IPS DF 6.9 (cell line): ENCODE data around the gene PPID.
A peak's percentile ranks its signal among the peaks of the same experiment; 100 is the strongest.

Experiments
- DNase-seq: peaks from one replicate; pipeline ENCODE4 v3.0.0-alpha.2; 2013; ENCODE audit warnings: low read depth, low spot score
- H3K27ac ChIP-seq: one replicate; pipeline ENCODE4 v1.5.1; 2013; ENCODE audit warnings: low read length, control low read depth
- H3K27me3 ChIP-seq: 2 replicates; pipeline ENCODE4 v1.6.1; 2013; ENCODE audit warnings: mild to moderate bottlenecking, low read length; ENCODE audit not compliant: control insufficient read depth, insufficient read depth
- H3K36me3 ChIP-seq: 2 replicates; pipeline ENCODE4 v1.6.1; 2013; ENCODE audit warnings: low read length; ENCODE audit not compliant: control insufficient read depth, insufficient read depth
- H3K4me1 ChIP-seq: 2 replicates; pipeline ENCODE4 v1.6.1; 2013; ENCODE audit warnings: low read length; ENCODE audit not compliant: control insufficient read depth, insufficient read depth
- H3K4me3 ChIP-seq: 2 replicates; pipeline ENCODE4 v1.5.1; 2013; ENCODE audit warnings: mild to moderate bottlenecking, low read length
- H3K9me3 ChIP-seq: 2 replicates; pipeline ENCODE4 v1.6.1; 2013; ENCODE audit warnings: low read length, inconsistent platforms; ENCODE audit not compliant: control insufficient read depth, insufficient read depth
- WGBS: extraction: QIAGEN DNeasy Blood & Tissue Kit; methylation state at CpG from one replicate; pipeline ENCODE4 v1.1.7; 2013; ENCODE audit warnings: mixed read lengths, missing lambda C conversion rate; ENCODE audit not compliant: insufficient read length, insufficient coverage; 5-methylcytosine and 5-hydroxymethylcytosine counted together

Gene PPID

GRCh38 chr4:158704274-158704673, 18.9 kb downstream of the PPID start:
- no CpG with 5 or more reads among the region's 4 CpGs for WGBS
- no peaks in the 10 kb centered on the region for H3K9me3 ChIP-seq
- no peak overlapping the region for H3K4me3 ChIP-seq
- no peaks in the 10 kb centered on the region for H3K4me1 ChIP-seq
- no peaks in the 10 kb centered on the region for H3K27me3 ChIP-seq
- no peak overlapping the region for H3K27ac ChIP-seq
- no peaks in the 10 kb centered on the region; the same call in 1 of the 2 replicates for H3K36me3 ChIP-seq
- no peak for DNase-seq

- no peak for DNase-seq
- no peak overlapping the region for H3K27ac ChIP-seq
- H3K4me3 ChIP-seq: no peak overlapping the region
- WGBS: no CpG with 5 or more reads among the region's 1 CpG
- H3K4me1 ChIP-seq: no peaks in the 10 kb centered on the region
- H3K27me3 ChIP-seq: no peaks in the 10 kb centered on the region
- H3K36me3 ChIP-seq: no peaks in the 10 kb centered on the region
- no peaks in the 10 kb centered on the region for H3K9me3 ChIP-seq
Measured at GRCh38 chr4:158688813-158689212, 34.4 kb downstream of the PPID start.

GRCh38 chr4:158682066-158682465, 41.1 kb downstream of the PPID start:
- H3K27ac ChIP-seq: no peak overlapping the region
- no peaks in the 10 kb centered on the region; the same call in 1 of the 2 replicates for H3K4me1 ChIP-seq
- no CpG with 5 or more reads among the region's 2 CpGs for WGBS
- H3K36me3 ChIP-seq: no peaks in the 10 kb centered on the region
- no peaks in the 10 kb centered on the region for H3K27me3 ChIP-seq
- no peak overlapping the region for H3K4me3 ChIP-seq
- H3K9me3 ChIP-seq: no peaks in the 10 kb centered on the region
- DNase-seq: no peak

DNA sequence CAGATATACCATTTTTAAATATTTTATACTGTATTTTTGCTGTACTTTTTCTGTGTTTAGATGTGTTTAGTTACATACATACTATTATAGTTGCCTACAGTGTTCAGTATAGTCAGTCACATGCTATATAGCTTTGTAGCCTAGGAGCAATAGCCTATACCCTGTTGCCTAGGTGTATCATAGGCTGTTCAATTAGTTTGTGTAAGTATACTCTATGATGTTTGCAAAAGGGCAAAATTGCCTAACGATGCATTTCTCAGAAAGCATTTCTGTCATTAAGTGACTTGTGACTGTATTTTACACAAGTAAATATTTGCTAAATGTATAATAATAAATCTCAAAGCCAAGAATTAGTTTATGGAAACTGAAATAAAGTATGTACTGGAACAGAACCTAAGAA, 41.6 kb downstream of the PPID start:
- H3K36me3 ChIP-seq: no peaks in the 10 kb centered on the region
- no CpG with 5 or more reads among the region's 1 CpG for WGBS
- H3K4me3 ChIP-seq: no peak overlapping the region
- H3K4me1 ChIP-seq: no peaks in the 10 kb centered on the region; the same call in 1 of the 2 replicates
- no peak for DNase-seq
- H3K27me3 ChIP-seq: no peaks in the 10 kb centered on the region
- H3K9me3 ChIP-seq: no peaks in the 10 kb centered on the region
- no peak overlapping the region for H3K27ac ChIP-seq

DNA sequence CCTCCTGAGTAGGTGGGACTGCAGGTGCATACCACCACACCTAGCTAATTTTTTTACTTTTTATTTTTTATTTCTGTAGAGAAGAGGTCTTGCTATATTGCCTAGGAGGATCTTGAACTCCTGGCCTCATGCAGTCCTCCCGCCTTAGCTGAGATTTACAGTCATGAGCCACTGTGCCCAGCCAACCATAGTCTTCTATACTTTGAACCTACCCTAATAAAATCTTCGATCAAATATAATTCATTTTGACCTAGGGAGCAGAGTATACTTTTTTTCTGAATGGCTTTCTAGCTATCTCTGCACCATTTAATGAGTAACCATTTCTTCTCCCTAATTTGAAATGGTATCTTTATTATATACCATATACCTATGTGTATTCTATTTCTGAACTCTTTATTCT, 44.4 kb downstream of the PPID start:
- Histone ChIP-seq H3K27ac (no peak overlapping the region), H3K27me3 (no peaks in the 10 kb centered on the region), H3K4me1 (no peaks in the 10 kb centered on the region; the same call in 1 of the 2 replicates), H3K36me3 (no peaks in the 10 kb centered on the region), H3K4me3 (no peak overlapping the region), H3K9me3 (no peaks in the 10 kb centered on the region)
- no CpG with 5 or more reads among the region's 2 CpGs for WGBS
- no peak for DNase-seq

DNA sequence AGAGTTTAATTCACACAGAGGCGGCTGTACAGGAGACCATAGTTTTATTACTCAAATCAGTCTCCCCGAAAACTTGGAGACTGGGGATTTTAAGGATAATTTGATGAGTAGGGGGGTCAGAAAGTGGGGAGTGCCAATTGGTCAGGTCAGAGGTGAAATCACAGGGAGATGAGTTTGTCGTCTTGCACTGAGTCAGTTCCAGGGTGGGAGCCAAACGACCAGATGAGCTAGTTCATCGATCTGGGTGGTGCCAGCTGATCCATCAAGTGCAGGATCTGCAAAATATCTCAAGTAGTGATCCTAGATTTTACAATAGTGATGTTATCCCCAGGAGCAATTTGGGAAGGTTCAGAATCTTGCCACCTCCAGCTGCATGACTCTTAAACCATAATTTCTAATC, 47.1 kb downstream of the PPID start:
- H3K36me3 ChIP-seq: no peaks in the 10 kb centered on the region
- no peaks in the 10 kb centered on the region for H3K4me1 ChIP-seq
- DNase-seq: no peak
- no peak overlapping the region for H3K27ac ChIP-seq
- H3K9me3 ChIP-seq: no peaks in the 10 kb centered on the region
- no peaks in the 10 kb centered on the region for H3K27me3 ChIP-seq
- WGBS: no CpG with 5 or more reads among the region's 5 CpGs
- no peak overlapping the region for H3K4me3 ChIP-seq

DNA sequence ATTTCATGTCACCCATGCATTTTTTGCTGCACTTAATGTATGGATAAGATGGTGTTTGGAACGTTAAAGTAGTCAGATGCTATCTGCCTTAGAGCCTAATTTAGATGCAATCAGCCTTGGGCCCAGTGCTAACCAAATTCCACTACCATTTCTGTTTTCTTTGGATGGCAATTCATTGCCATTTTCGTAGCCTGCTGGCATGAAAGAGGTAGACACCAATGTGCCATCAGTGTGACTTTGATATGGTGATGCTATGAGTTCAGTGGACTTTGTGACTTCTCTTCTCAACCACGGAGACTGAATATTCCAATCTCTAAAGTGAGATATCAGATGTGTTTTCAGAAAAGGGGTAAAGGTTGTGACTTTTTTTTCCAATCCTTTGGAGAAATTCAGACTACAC, 49.6 kb downstream of the PPID start:
- WGBS: no CpG with 5 or more reads among the region's 3 CpGs
- no peak overlapping the region for H3K27ac ChIP-seq
- no peak overlapping the region for H3K4me3 ChIP-seq
- no peaks in the 10 kb centered on the region for H3K9me3 ChIP-seq
- no peaks in the 10 kb centered on the region for H3K4me1 ChIP-seq
- no peak for DNase-seq
- H3K27me3 ChIP-seq: no peaks in the 10 kb centered on the region
- H3K36me3 ChIP-seq: no peaks in the 10 kb centered on the region

DNA sequence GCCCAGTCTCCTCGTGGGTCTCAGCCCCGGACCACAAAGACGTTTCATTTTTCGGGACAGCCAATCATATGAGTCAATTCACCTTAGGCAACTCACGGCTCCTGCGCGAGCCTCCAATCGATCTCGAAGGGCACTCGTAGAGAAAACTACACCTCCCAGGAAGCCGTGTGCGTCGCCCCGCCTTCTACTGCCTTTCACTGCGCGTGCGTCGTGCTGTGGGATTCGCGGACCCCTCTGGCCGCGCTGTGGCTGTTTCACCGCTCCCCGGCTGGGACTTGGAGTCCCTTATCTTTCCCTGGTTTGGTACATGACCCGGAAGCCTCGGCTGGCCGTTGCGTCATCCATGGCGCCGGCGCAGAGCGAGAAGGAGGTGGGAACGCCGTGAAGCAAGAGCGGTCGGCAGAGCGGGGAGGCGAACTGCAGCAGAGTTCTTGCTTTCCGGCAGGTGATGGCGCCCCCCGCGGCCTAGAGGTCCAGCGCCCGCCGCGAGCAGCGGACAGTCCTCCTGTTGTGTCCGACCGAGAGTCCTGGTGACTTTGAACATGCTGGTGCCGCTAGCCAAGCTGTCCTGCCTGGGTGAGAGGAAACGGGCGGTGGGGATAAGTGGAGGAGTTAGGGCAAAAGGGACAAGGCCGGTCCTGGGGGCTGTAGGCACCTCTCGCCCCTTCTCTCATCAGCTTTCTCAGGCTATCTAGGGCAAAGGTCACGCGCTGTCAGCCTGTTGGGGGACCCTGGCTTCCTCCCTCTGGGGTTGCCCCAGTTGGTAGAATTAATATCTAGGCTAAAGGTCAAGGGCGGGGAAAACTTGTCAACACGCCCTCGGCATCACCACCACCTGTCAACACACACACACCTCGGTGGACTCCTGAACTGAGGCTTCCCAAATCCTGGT, 51.0 kb downstream of the PPID start, which contains the start of gene ETFDH:
Gene ETFDH (plus strand): TSS at position 382 of the 892 bp plus-strand sequence. CDS start 161 bp downstream, at position 543.
- WGBS: no CpG with 5 or more reads among the region's 60 CpGs
- Histone ChIP-seq H3K9me3 (no peaks in the 10 kb centered on the region), H3K27ac (no peak within 1 kb of the TSS), H3K4me1 (no peaks in the 10 kb centered on the region), H3K4me3 (peak within 1 kb of the TSS; percentile 69), H3K36me3 (no peaks in the 10 kb centered on the region), H3K27me3 (no peaks in the 10 kb centered on the region)
- DNase-seq: peak; percentile 95

GRCh38 chr4:158671665-158671914, 51.6 kb downstream of the PPID start, which contains the start of gene C4orf46:
Gene C4orf46, minus strand, starts transcription at chr4:158671887. Its CDS starts 86 bp downstream, at chr4:158671801.
- WGBS: no CpG with 5 or more reads among the region's 20 CpGs
- DNase-seq: no peak
- H3K27ac ChIP-seq: no peak within 1 kb of the TSS
- H3K4me1 ChIP-seq: no peaks in the 10 kb centered on the region
- H3K36me3 ChIP-seq: no peaks in the 10 kb centered on the region
- peak within 1 kb of the TSS; percentile 69 for H3K4me3 ChIP-seq
- no peaks in the 10 kb centered on the region for H3K27me3 ChIP-seq
- no peaks in the 10 kb centered on the region for H3K9me3 ChIP-seq

DNA sequence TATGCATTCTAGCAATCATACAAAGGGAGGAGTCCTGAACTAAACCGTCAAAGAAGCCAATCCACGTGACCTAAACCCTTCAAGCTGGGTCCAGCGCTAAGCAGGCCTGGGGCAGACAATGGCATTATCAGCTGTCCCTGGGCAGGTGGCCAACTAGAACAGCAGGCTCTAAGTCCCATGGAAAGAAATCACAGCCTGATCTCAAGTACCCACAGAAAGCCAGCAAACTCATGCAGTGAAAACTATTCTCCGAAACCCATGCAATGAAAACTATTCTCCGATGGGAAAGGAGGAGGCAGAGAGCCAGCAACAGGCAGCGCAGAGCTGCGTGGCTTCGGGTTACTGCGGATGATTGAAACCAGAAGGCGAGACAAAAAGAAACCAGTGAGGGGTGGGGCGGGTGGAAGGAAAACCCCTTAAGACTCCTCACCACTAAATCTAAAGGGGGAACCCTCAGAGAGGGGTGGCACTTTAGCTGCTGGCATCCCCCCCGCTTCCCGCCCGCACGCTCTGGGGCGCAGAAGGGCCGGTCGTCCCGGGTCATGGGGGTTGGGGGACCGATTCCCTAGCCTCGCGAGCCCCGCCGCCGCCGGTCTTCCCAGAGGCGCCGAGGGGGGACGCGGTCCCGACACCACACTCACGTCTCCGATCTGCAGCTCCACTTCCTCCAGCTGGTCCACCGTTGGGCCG, 52.1 kb downstream of the PPID start:
- Histone ChIP-seq H3K36me3 (no peaks in the 10 kb centered on the region), H3K4me1 (no peaks in the 10 kb centered on the region), H3K27ac (no peak overlapping the region), H3K9me3 (no peaks in the 10 kb centered on the region), H3K27me3 (no peaks in the 10 kb centered on the region), H3K4me3 (peak overlapping the region; percentile 69)
- DNase-seq: no peak
- no CpG with 5 or more reads among the region's 35 CpGs for WGBS
